NOMO-1 treated with DMSO at 0.1 percent for 48 hours (cell line): ENCODE data around the gene TBL1XR1.
"Not testable (repeated sequence)": the region's sequence is repeated elsewhere in the genome, so short reads cannot be mapped to it uniquely, and the experiment has no call there.

Source experiments
- DNase-seq: peaks from one replicate; lab custom pipeline; 2025; ENCODE audit not compliant: unreplicated experiment; lab: John Stamatoyannopoulos, UW

TBL1XR1 gene

DNA sequence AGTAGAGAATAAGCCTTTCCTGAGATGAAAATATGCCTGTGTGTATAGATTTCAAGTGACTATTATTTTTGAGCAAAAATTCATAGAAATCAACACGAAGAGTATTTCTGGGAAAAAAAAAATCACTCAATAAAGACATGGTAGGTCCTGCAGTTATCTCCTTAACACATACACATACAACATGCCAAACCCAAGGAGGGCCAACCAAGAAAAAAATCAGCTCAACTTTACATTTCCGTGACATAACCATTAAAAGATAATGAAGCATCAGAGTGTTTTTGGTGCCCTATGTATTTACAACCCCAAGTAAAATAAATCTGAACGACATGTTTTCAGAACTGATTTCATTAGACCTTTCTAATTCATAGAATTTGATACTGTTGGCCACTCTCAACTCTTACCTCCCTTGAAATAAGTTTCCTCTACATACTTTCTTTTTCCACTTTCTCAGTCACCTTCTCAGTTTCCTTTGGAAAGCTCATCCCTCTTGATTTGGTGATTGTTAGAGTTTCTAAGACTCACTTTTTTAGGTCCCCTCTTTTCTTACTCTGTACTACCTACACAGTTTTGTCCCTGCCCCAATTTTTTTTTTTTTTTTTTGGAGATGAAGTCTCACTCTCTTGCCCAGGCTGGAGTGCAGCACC, 162.3 kb downstream of the TBL1XR1 start:
- no peak for DNase-seq

DNA sequence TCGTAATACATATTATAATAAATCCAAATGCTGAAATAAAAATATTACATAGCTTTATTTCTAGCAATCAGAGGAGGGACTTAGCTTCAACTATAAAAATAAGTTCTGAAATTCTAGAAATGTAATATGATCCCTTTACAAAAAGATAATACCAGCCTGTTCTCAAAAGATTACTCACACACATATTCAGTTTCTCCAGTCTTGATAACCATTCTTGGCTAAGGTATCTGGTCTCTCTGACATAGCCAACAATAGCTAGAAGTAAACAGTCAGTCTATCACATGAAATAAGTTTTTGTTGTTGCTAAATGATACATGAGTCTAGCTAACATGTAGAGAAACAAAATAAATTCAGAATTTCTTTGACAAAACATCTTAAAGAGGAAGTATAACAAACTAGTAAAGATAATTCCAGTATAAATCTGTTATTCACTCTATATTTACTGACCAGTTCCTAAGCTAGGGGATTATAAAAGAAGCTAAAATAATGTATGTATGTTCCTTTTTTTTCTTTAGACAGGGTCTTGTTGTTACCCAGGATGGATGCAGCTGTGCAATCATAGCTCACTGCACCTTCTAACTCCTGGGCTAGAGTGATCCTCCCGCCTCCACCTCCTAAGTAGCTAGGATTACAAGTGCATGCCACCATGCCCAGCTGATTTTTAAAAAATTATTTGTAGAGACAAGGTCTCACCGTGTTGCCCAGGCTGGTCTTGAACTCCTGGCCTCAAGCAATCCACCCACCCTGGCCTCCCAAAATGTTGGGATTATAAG, 170.6 kb downstream of the TBL1XR1 start:
- DNase-seq, result no peak

GRCh38 chr3:177015881-177016280, 181.4 kb downstream of the TBL1XR1 start:
- no peak for DNase-seq

DNA sequence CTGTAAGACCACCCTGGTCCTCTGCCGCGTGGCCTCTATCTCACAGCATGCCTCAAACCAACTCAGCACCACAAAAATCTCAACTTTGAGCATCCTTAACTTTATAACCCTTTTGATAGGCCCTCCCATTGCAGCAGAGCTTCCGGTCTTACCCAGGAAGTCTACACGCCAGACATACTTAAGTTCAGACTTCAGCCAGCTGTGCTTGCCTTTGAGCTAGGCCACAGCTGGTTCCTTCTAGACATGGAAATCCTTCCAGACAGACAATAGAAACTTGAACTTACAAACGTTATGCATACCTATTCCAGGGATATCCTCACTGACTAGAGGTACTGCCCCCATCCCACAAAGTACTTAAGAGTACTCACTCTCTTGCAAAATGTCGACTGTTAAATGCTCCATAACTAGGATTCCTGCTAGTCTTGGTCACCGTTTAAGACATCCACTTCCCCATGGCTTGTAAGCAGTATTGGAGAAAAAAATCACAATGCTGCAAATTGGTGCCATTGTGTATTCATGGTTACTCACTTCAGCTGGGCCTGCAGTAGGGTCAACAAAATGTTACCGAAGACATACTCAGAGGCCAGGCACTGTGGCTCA, 183.5 kb downstream of the TBL1XR1 start:
- DNase-seq, result no peak

DNA sequence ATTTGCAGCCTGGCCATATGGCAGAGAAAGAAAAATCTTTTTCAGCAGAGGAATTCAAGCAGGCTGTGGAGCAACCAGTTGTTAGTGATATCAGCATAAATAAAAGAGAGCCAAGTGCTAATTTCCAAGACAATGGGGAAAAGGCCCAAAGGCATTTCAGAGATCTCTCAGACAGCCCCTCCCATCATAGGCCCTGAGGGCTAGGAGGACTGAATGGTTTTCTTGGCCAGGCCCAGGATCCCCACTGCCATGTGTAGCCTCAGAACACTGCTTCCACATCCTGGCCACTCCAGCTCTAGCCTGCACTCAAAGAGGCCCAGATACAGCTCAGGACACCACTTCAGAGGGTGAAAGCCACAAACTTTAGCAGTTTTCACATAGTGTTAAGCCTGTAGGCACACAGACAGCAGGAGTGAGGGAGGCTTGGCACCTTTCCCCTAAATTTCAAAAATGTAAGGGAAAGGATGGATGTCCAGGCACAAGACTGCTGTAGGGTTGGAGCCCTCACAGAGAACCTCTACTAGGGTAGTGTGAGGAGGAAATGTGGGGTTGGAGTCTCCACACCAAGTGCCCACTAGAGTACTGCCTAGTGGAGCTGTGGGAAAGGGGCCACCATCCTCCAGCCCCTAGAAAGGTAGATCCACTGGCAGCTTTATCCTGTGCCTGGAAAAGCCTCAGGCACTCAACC, 191.4 kb downstream of the TBL1XR1 start:
- DNase-seq, result no peak

GRCh38 chr3:177000159-177000558, 197.1 kb downstream of the TBL1XR1 start:
- DNase-seq, result not testable (repeated sequence)

DNA sequence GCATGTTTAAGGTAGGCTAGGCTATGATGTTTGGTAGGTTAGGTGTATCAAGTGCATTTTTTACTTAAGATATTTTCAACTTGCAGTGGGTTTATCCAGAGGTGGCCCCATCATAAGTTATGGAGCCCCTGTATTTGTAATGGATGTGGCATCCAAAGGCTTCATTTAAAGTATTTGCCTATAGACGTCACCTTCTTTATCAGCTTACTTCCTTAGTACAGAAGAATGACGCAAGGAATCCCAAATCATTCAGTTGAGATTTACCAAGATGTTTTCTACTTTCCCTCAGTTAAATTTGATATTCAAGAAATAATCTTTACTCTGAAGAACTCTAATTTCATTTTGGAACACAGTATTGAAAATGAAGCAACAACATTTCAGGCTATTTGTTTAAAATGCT, 201.3 kb downstream of the TBL1XR1 start:
- DNase-seq, result no peak

DNA sequence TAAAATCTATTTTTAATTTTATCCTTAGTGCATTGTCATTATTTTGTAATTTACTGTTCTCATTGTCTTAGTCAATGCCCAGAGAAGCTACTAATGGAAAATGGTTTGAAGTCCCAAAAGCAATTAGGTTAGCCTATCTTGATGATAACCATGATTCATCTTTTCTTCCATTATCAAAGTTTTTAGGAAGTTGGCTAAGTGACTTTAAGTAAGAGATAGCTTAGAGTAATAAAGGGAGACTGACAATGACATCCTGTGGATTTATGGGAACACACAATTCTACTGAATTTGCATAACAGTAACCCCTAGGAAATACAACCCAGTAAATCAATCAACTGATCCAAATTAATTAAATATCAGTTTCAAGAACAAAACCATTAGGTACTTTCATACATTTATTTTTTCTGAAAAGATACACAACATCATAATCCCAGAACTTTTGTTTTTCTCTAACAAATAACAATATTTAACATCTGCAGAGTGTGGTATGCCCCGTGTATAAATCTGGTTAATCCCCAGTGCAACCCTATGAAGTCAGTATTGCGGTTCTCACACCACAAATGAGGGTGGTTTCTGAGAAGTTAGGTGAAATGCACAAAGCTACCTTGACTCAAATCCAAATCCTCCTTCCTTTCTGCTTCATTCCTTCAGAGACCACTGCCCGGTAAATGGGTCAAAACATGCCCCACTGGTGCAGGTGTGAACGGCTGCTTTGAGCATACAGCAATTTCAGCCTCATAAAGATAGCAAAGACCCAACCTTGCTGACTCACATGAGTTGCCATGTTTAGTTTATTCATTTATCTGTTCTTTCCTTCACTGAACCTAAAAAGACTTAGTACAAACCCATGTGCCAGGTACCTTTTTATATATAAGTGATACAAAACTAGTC, 202.1 kb downstream of the TBL1XR1 start:
- DNase-seq, result no peak

DNA sequence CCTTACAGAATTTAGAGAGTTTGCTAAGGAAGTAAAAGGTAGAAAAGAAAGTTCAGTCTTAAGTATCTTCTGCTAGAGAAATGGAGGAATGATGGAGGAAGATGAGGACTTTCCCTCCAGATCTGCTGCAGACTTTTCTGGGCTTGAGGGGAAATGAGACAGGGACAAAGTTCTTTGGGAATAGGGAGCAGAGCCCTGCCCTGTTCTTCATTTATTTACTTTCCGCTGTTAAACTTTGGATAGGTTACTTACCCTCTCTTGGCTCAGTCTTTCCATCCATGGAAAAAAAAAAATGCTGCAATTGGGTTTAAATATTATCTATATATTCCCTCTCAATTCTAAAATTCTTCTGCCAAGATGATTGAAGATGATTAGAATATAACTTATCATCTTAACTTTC, 202.9 kb downstream of the TBL1XR1 start:
- DNase-seq, result no peak

DNA sequence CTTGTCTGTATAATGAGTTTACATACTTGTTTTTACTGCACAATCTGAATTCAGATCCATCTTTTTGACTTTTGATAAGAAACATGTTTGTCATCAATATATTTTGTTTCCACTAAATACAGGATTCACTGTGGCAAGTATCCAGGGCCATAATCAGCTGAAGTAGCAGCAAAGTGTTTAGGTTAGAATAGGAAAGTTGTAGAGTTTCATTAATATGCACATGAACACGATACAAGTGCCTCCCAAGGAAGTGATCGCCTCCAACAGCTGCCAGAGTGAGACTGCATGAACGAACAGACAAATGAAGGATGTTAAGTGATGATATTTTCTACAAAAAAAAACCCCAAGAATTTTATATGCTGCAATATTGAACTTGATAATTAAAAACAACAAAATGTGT, 204.3 kb downstream of the TBL1XR1 start:
- no peak for DNase-seq

DNA sequence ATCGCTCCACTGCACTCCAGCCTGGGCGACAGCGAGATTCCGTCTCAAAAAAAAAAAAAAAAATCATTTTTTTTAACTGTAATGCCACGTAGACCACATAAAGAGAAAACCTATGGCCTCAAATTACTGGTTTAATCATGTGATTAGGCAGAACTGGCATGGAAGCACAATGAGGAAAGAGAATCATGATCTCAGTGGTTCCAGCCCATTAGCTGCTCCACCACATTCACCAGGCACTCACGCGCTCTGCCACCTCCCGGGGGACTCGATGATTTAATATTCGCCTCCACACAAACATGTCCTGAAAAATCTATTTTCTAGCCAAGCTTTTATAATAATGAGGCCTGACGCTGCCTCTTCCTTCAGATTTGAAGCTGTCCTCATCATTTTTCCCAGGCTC, 204.7 kb downstream of the TBL1XR1 start:
- DNase-seq, result no peak

DNA sequence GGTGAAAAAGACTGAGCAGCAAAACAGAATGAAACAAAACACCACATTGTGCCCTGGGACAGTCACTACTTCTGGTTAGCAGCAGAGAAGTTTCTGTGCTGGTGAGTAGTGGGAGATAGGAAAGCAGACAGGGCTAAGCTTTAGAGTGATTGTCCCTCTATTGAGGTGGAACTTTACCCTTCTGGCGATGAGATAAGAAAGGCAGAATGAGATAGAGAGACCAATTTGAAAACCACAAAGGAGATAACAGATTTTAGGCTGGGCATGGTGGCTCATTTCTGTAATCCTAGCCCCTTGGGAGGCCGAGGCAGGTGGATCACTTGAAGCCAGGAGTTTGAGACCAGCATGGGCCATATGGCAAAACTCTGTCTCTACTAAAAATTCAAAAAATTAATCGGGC, 208.5 kb downstream of the TBL1XR1 start:
- no peak for DNase-seq

GRCh38 chr3:176987901-176988650, 209.2 kb downstream of the TBL1XR1 start:
- DNase-seq, result no peak

GRCh38 chr3:176978441-176978840, 218.8 kb downstream of the TBL1XR1 start:
- DNase-seq, result no peak

- DNase-seq, result no peak
Observed at GRCh38 chr3:176977331-176977730, 220.0 kb downstream of the TBL1XR1 start.

- no peak for DNase-seq
Observed at GRCh38 chr3:176976586-176976985, 220.7 kb downstream of the TBL1XR1 start.

DNA sequence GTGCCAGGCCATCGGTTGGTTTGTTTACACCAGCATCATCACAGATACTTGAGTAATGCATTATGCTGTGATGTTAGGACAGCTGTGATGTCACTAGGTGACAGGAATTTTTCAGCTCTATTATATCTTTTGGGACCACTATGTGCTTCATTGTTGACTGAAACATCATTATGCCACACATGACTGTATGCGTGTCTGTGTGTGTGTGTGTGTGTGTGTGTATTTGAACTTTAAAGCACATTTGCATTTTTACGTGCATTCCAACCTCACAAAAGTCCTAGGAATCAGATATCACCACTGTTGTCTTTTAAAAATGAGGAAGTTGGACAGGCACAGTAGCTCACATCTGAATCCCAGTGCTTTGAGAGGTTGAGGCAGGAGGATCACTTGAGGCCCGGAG, 223.0 kb downstream of the TBL1XR1 start:
- no peak for DNase-seq

DNA sequence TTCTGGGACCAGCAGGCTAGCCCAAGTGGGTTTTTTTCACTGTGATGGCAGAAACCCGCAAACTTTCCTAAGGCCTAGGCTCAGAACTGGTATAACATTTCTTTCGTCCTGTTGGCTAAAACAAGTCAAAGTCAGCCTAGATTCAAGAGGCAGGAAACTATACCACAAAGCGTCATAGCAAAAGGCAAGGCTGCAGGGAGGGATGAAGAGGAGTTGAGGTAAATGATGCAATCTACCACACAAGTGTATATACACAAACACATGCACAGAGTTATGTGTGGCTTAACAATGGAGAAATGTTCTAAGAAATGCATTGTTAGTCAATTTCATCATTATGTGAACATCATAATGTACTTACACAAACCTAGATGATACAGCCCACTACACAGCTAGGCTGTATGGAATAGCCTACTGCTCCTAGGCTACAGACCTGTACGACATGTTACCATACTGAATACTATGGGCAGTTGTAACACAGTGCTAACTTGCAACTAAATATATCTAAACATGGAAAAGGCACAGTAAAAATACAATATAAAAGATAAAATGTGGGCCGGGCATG, 225.6 kb downstream of the TBL1XR1 start:
- no peak for DNase-seq

DNA sequence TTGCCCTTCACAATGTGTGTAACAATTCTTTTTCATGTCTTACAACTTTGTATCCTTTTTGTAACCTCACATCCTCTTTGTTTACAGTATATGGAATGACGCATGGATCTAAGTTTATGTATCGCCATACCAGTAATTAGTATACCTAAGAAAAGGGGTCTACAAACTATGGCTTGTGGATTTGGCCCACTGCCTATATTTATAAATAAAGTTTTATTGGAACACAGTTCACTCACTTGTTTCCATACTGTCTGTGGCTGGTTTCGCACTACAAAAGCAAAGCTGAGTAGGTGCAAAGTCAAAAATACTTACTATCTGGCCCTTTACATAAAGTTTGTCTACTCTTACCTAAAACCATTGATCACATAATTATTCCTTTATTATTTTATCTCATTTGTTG, 226.5 kb downstream of the TBL1XR1 start:
- no peak for DNase-seq

DNA sequence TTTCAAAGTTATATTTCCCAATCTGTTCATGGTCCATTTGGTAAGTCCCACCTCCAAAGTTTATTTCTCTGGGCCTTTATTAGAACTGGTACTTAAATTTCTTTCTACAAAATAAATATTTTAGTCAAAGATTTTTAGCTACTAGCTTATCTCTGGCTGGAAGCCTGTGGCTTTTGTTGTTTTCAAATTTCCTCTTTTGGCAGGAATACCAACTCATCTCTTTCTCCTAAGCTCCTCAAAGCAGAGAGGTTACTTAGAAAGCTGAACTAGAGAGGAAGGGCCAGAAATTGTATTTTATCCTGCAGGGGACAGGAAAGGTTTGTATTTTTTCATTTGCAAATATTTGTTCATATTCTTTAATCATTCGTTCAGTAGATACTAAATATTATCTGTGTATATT, 227.8 kb downstream of the TBL1XR1 start:
- no peak for DNase-seq
